ENCODE measurements around the gene CTNND2. TPM values are rescaled to one million over a fixed set of nuclear protein-coding genes. Genes with fewer than 3 reads are reported as not detected.

CTNND2 gene
- total and polyA plus RNA-seq, 5 donors from 2014 or later = not detected

DNA sequence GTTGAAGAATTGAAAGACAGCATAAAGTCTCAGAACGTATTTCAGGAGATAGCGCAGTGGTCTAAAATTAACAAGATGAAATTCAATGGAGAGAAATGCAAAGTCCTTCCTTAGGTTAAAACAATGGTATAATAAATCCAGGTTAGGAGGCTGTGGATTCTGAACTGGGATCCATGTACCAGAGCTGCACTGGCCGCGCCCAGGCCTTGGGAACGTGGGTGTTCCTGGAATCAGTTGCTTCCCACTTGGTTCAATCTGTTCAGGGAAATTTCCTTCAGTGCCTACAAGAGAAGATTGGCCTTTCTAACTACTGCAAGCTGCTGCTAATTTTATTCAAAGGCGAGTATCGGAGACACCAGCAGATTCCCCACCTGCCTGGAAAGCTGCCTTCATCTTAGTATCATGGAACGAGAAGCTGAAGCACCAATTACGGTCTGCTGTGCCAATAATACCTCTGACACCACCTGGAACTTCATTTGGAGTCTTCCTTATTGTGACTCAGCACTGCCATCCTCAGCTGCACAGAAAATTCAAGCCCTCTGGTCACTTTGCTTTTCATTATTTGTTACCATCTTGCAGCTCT is 14.3 kb upstream of the CTNND2 start:
- Histone ChIP-seq H3K36me3 (ENCODE audit: control insufficient read depth, insufficient read depth, low read length) (no peaks in the 10 kb centered on the region), H3K9me3 (ENCODE audit: control insufficient read depth in 2 of 2, low read length in 2 of 2) (peaks cover 0 to 1% of the 10 kb centered on the region in 2 experiments), H3K27ac (ENCODE audit: insufficient read depth, low read length, poor library complexity, severe bottlenecking) (no peak overlapping the region), H3K4me1 (ENCODE audit: control insufficient read depth, insufficient read depth, low read length, poor library complexity, severe bottlenecking) (no peaks in the 10 kb centered on the region), H3K4me3 (ENCODE audit: low read depth, low read length) (no peak overlapping the region), H3K27me3 (ENCODE audit: control insufficient read depth, insufficient read depth, low read length) (no peaks in the 10 kb centered on the region)
- Mint-ChIP-seq H3K4me3 (no peak overlapping the region), H3K9me3 (peaks cover 0 to 21% (median 6%) of the 10 kb centered on the region in 7 donors), H3K27me3 (no peaks in the 10 kb centered on the region), H3K4me1 (no peaks in the 10 kb centered on the region), H3K27ac (no peak overlapping the region), H3K36me3 (no peaks in the 10 kb centered on the region)
- no peak for DNase-seq
- ATAC-seq (ENCODE audit: low read depth in 2 of 2) = no peak

DNA sequence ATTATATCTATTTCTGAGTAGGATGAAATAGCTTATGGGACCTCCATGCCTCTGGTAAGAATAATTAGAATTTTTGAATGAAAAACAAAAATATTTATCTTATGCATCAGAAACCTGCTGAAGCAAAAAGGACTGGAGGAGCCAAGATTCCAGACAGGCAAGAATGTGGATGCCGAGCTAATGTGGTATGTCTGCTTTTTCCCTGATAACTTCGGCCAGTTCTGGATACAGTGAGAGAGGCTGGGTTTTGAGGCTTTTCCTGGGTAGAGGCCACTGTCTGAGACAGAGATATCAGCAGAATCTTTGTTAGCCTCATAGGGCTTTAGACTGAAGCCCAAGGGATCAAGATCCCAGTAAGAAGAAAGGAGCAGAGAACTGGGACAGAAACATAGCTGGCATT is 5.2 kb upstream of the CTNND2 start:
- Mint-ChIP-seq H3K9me3 (peaks cover 0 to 8% (median 0%) of the 10 kb centered on the region in 7 donors), H3K4me3 (no peak overlapping the region), H3K27me3 (peaks cover 19% of the 10 kb centered on the region), H3K4me1 (peaks cover 0 to 5% (median 1%) of the 10 kb centered on the region in 4 donors), H3K27ac (no peak overlapping the region), H3K36me3 (peaks cover 3% of the 10 kb centered on the region)
- no peak overlapping the region for H3K4me3 ChIP-seq (ENCODE audit: low read depth, low read length)
- H3K4me1 ChIP-seq (ENCODE audit: control insufficient read depth, insufficient read depth, low read length, poor library complexity, severe bottlenecking) = no peaks in the 10 kb centered on the region
- no peak for ATAC-seq (ENCODE audit: low read depth in 2 of 2)
- DNase-seq = no peak
- peaks cover 7% of the 10 kb centered on the region for H3K27me3 ChIP-seq (ENCODE audit: control insufficient read depth, insufficient read depth, low read length)
- peaks cover 0 to 1% of the 10 kb centered on the region in 2 experiments for H3K9me3 ChIP-seq (ENCODE audit: control insufficient read depth in 2 of 2, low read length in 2 of 2)
- no peaks in the 10 kb centered on the region for H3K36me3 ChIP-seq (ENCODE audit: control insufficient read depth, insufficient read depth, low read length)
- no peak overlapping the region for H3K27ac ChIP-seq (ENCODE audit: insufficient read depth, low read length, poor library complexity, severe bottlenecking)

DNA sequence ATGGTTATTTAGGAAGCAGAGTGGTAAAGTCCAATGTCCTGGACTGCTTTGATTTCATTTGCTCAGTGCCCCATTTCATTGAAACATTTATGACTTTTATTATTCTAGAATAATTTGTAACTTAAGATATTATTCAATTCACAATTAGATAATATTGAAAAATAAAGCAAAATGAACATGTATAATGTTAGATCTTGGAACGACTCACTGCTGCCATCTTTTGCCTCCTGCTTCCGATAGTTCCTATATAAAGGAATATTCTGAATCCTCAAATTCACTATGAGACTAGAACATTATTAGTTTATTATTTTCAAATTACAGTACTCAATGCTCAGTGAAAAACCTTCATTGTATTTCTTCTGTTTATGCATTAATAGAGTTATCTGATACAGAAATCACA is 2.3 kb upstream of the CTNND2 start:
- Histone ChIP-seq H3K4me3 (ENCODE audit: low read depth, low read length) (no peak overlapping the region), H3K27me3 (ENCODE audit: control insufficient read depth, insufficient read depth, low read length) (peaks cover 7% of the 10 kb centered on the region), H3K27ac (ENCODE audit: insufficient read depth, low read length, poor library complexity, severe bottlenecking) (no peak overlapping the region), H3K4me1 (ENCODE audit: control insufficient read depth, insufficient read depth, low read length, poor library complexity, severe bottlenecking) (no peaks in the 10 kb centered on the region), H3K36me3 (ENCODE audit: control insufficient read depth, insufficient read depth, low read length) (no peaks in the 10 kb centered on the region), H3K9me3 (ENCODE audit: control insufficient read depth in 2 of 2, low read length in 2 of 2) (no peaks in the 10 kb centered on the region)
- Mint-ChIP-seq H3K36me3 (peaks cover 3% of the 10 kb centered on the region), H3K9me3 (peaks cover 0 to 8% (median 0%) of the 10 kb centered on the region in 7 donors), H3K27me3 (peaks cover 32% of the 10 kb centered on the region), H3K4me3 (no peak overlapping the region), H3K4me1 (peaks cover 0 to 5% (median 2%) of the 10 kb centered on the region in 4 donors), H3K27ac (no peak overlapping the region)
- DNase-seq (no peak), ATAC-seq (ENCODE audit: low read depth in 2 of 2) (no peak)

DNA sequence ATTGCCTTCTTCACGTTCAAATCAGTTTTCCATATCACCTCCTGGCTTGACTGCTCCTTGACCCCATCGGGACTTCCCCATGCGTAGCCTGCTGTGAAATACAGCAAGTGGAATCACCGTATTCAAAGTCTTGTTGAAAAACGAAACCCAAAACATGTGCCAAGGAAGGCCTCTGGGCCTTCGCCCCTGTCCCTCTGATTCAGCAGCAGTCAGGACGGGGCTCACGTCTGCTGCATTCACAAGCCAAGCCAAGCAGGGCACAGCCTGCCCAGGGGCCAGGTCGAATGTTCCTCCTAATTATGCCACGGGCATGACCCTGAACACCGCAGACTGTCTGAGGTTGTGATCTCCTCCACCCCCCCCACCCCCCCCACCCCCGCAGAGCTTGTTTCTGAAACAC is 960 bp upstream of the CTNND2 start:
- Histone ChIP-seq H3K27me3 (ENCODE audit: control insufficient read depth, insufficient read depth, low read length) (peaks cover 7% of the 10 kb centered on the region), H3K9me3 (ENCODE audit: control insufficient read depth in 2 of 2, low read length in 2 of 2) (no peaks in the 10 kb centered on the region), H3K4me3 (ENCODE audit: low read depth, low read length) (no peak overlapping the region), H3K27ac (ENCODE audit: insufficient read depth, low read length, poor library complexity, severe bottlenecking) (no peak overlapping the region), H3K36me3 (ENCODE audit: control insufficient read depth, insufficient read depth, low read length) (no peaks in the 10 kb centered on the region), H3K4me1 (ENCODE audit: control insufficient read depth, insufficient read depth, low read length, poor library complexity, severe bottlenecking) (no peaks in the 10 kb centered on the region)
- no peak for DNase-seq
- Mint-ChIP-seq H3K27me3 (peaks cover 30% of the 10 kb centered on the region), H3K4me1 (peaks cover 0 to 5% (median 2%) of the 10 kb centered on the region in 4 donors), H3K27ac (no peak overlapping the region), H3K36me3 (peaks cover 3% of the 10 kb centered on the region), H3K9me3 (peaks cover 0 to 4% (median 0%) of the 10 kb centered on the region in 7 donors), H3K4me3 (no peak overlapping the region)
- ATAC-seq (ENCODE audit: low read depth in 2 of 2) = no peak

DNA sequence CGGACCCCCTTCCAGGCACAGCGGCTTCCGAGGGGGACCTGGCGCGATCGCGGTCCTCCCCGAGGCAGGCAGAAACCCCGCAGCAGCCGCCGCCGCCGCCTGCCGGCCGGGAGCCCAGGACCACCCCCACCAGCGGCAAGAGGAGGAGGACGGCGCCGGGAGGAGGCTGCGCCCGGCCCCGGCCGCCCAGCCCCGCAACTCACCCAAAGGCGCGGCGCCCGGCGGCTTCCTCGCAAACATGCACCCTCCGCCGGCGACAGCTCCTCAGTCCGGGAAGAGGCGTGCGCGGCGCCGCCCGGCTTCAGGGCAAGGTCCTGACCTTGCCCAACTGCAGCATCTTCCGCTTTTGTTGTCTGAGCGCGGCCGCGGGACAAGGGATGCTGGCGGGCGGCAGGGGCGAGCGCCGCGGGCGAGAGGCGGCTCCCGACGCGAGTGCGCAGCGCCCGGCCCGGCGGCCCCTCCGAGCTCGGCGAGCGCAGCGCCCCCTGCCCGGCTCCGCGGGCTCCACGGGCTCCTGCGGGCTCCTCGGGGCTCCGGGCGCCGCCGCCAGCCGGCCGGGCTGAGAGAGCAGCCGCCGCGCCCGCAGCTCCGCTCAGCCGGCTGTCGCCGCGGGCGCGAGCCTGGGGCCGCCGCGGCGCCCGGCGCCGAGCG is 507 bp downstream of the CTNND2 start:
- DNase-seq (no peak), ATAC-seq (ENCODE audit: low read depth in 2 of 2) (no peak)
- no peaks in the 10 kb centered on the region for H3K36me3 ChIP-seq (ENCODE audit: control insufficient read depth, insufficient read depth, low read length)
- Mint-ChIP-seq H3K4me1 (peaks cover 0 to 5% (median 2%) of the 10 kb centered on the region in 4 donors), H3K27me3 (peaks cover 28% of the 10 kb centered on the region), H3K27ac (no peak overlapping the region), H3K36me3 (peaks cover 3% of the 10 kb centered on the region), H3K4me3 (no peak overlapping the region), H3K9me3 (peaks cover 0 to 4% (median 0%) of the 10 kb centered on the region in 7 donors)
- no peak overlapping the region for H3K27ac ChIP-seq (ENCODE audit: insufficient read depth, low read length, poor library complexity, severe bottlenecking)
- H3K9me3 ChIP-seq (ENCODE audit: control insufficient read depth in 2 of 2, low read length in 2 of 2) = no peaks in the 10 kb centered on the region
- H3K27me3 ChIP-seq (ENCODE audit: control insufficient read depth, insufficient read depth, low read length) = peaks cover 7% of the 10 kb centered on the region
- no peak overlapping the region for H3K4me3 ChIP-seq (ENCODE audit: low read depth, low read length)
- no peaks in the 10 kb centered on the region for H3K4me1 ChIP-seq (ENCODE audit: control insufficient read depth, insufficient read depth, low read length, poor library complexity, severe bottlenecking)

DNA sequence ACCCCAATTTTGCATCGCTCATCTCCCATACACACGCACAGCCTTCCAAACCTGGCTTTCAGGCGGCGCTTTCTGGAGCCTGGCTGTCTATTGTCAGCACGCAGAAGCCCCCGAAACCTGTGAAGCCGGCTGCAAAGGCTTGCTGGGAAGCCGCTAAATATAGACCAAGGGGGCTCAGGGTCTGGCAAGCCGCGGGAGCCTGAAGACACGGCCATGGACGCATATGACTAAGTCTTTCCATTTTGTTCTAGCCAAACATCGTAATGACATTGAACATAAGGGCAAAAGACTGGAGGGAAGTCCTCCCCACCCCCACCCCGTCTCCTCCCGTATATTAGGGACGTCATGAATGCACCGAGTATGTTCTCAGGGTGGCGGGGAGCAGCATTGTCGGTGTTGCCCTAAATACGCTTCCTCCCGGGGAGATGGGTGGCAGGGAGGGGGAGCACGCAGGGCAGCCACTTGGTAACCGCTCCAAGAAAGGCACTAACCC is 1.1 kb downstream of the CTNND2 start:
- no peak for DNase-seq
- no peak for ATAC-seq (ENCODE audit: low read depth in 2 of 2)

DNA sequence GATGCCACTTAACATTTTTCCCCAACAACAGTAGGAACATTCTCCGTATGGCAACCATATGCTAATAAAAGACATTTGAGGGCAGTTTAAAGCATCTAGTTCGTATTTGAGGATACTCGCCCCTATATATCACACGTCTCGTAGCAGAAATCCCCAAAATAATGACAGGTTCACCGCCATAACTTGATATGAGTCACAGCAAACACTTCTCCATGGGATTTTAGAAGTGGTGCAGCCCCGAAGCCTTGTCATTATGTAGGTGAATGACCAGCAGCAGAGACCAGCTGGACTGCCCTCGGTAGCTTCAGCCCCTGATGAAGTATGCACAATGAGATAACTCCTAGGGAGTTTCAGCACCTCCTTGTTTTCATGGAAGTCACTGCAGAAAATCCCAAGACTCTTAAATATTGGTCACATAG is 2.0 kb downstream of the CTNND2 start:
- H3K4me3 ChIP-seq (ENCODE audit: low read depth, low read length) = no peak overlapping the region
- Mint-ChIP-seq H3K9me3 (peaks cover 0 to 6% (median 3%) of the 10 kb centered on the region in 7 donors), H3K4me1 (peaks cover 0 to 5% (median 2%) of the 10 kb centered on the region in 4 donors), H3K36me3 (peaks cover 3% of the 10 kb centered on the region), H3K27ac (no peak overlapping the region), H3K27me3 (peaks cover 28% of the 10 kb centered on the region), H3K4me3 (no peak overlapping the region)
- H3K27me3 ChIP-seq (ENCODE audit: control insufficient read depth, insufficient read depth, low read length) = peaks cover 7% of the 10 kb centered on the region
- H3K27ac ChIP-seq (ENCODE audit: insufficient read depth, low read length, poor library complexity, severe bottlenecking) = no peak overlapping the region
- no peaks in the 10 kb centered on the region for H3K9me3 ChIP-seq (ENCODE audit: control insufficient read depth in 2 of 2, low read length in 2 of 2)
- no peaks in the 10 kb centered on the region for H3K4me1 ChIP-seq (ENCODE audit: control insufficient read depth, insufficient read depth, low read length, poor library complexity, severe bottlenecking)
- H3K36me3 ChIP-seq (ENCODE audit: control insufficient read depth, insufficient read depth, low read length) = no peaks in the 10 kb centered on the region
- ATAC-seq (ENCODE audit: low read depth in 2 of 2) = no peak
- DNase-seq = no peak

More for the DNA sequence above, 1.1 kb downstream of the CTNND2 start:
- Mint-ChIP-seq H3K27ac (no peak overlapping the region), H3K9me3 (peaks cover 0 to 4% (median under 1%) of the 10 kb centered on the region in 7 donors), H3K36me3 (peaks cover 3% of the 10 kb centered on the region), H3K4me3 (peak overlapping the region in 1 of 4 donors; percentile 22), H3K27me3 (peaks cover 28% of the 10 kb centered on the region), H3K4me1 (peaks cover 0 to 5% (median 2%) of the 10 kb centered on the region in 4 donors)
- no peaks in the 10 kb centered on the region for H3K36me3 ChIP-seq (ENCODE audit: control insufficient read depth, insufficient read depth, low read length)
- no peak overlapping the region for H3K4me3 ChIP-seq (ENCODE audit: low read depth, low read length)
- H3K27ac ChIP-seq (ENCODE audit: insufficient read depth, low read length, poor library complexity, severe bottlenecking) = no peak overlapping the region
- no peaks in the 10 kb centered on the region for H3K9me3 ChIP-seq (ENCODE audit: control insufficient read depth in 2 of 2, low read length in 2 of 2)
- no peaks in the 10 kb centered on the region for H3K4me1 ChIP-seq (ENCODE audit: control insufficient read depth, insufficient read depth, low read length, poor library complexity, severe bottlenecking)
- H3K27me3 ChIP-seq (ENCODE audit: control insufficient read depth, insufficient read depth, low read length) = peaks cover 7% of the 10 kb centered on the region
